HFFc6 (cell line): ENCODE measurements around the gene LTB4R. TPM values are rescaled to one million over a fixed set of nuclear protein-coding genes. Genes with fewer than 3 reads are reported as not detected.
A peak's percentile ranks its signal among the peaks of the same experiment; 100 is the strongest.

Experiments
- DNase-seq: peaks from one replicate; pipeline ENCODE4 v3.0.0-alpha.2; 2018
- H3K27ac Mint-ChIP-seq: 2 replicates; pipeline ENCODE4 v1.8.0; 2020; ENCODE audit warnings: mild to moderate bottlenecking, mixed read lengths
- H3K27me3 Mint-ChIP-seq: 2 replicates; pipeline ENCODE4 v1.8.0; 2021; ENCODE audit warnings: mild to moderate bottlenecking, moderate library complexity, mixed read lengths; ENCODE audit not compliant: insufficient read depth
- H3K36me3 Mint-ChIP-seq: 2 replicates; pipeline ENCODE4 v1.8.0; 2021; ENCODE audit warnings: low read depth, mixed read lengths
- H3K4me1 Mint-ChIP-seq: 2 replicates; pipeline ENCODE4 v1.8.0; 2020; ENCODE audit warnings: low read depth, mixed read lengths
- H3K4me3 Mint-ChIP-seq: 2 replicates; pipeline ENCODE4 v1.8.0; 2020; ENCODE audit warnings: mild to moderate bottlenecking, moderate library complexity, mixed read lengths
- H3K9me3 Mint-ChIP-seq: 2 replicates; pipeline ENCODE4 v1.8.0; 2020; ENCODE audit warnings: mild to moderate bottlenecking, mixed read lengths
- CTCF ChIP-seq: fragments of 200-600 bp; sonication (generic); IDR thresholded peaks from 2 replicates; pipeline ENCODE4 v1.5.0; 2021; ENCODE audit warnings: antibody characterized with exemption, mild to moderate bottlenecking
- total RNA-seq, 6 experiments: library from RNA; stranded (reverse); fragmentation: NEBNext Ultra II Directional; extraction: Animal tissue kit (Norgen Biotek cat#: 25700); gene quantifications; 2 replicates in 1 of 6; 3 replicates in 5 of 6; pipeline ENCODE4 v1.2.3, GENCODE V29; 2021

The LTB4R gene
- total RNA-seq, 6 experiments from 2014 or later = 1.5 to 2.9 (median 1.9) TPM

- no peaks in the 10 kb centered on the region for H3K9me3 Mint-ChIP-seq
- peaks cover 4% of the 10 kb centered on the region for H3K27me3 Mint-ChIP-seq
Observed at GRCh38 chr14:24356208-24356607, 44.9 kb downstream of the LTB4R start.

DNA sequence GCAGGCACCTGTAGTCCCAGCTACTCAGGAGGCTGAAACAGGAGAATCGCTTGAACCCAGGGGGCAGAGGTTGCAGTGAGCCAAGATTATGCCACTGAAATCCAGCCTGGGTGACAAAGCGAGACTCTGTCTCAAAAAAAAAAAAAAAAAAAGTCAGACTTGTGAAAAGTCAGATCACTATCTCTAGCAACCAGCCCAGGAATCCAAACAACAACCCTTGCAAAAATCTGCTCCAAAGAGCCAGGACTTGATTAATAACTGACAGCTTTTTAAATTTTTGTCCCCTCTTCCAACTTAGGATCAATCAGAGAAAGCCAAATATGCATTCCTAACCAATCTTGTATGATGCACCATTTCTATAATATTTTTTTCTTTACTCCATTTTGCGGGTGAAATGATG is 49.0 kb downstream of the LTB4R start:
- Mint-ChIP-seq H3K4me1 (peaks cover 37% of the 10 kb centered on the region), H3K4me3 (no peak overlapping the region), H3K36me3 (no peaks in the 10 kb centered on the region), H3K9me3 (no peaks in the 10 kb centered on the region), H3K27ac (no peak overlapping the region), H3K27me3 (0 out of 2 replicates have a peak, but pooled peaks cover 2% of the 10 kb centered on the region)
- no peak for DNase-seq
- no peak for TF ChIP-seq CTCF

More at GRCh38 chr14:24356208-24356607, 44.9 kb downstream of the LTB4R start:
- peaks cover 41% of the 10 kb centered on the region for H3K4me1 Mint-ChIP-seq
- DNase-seq = no peak
- TF ChIP-seq CTCF = no peak
- no peak overlapping the region for H3K27ac Mint-ChIP-seq
- H3K4me3 Mint-ChIP-seq = no peak overlapping the region
- no peaks in the 10 kb centered on the region for H3K36me3 Mint-ChIP-seq

DNA sequence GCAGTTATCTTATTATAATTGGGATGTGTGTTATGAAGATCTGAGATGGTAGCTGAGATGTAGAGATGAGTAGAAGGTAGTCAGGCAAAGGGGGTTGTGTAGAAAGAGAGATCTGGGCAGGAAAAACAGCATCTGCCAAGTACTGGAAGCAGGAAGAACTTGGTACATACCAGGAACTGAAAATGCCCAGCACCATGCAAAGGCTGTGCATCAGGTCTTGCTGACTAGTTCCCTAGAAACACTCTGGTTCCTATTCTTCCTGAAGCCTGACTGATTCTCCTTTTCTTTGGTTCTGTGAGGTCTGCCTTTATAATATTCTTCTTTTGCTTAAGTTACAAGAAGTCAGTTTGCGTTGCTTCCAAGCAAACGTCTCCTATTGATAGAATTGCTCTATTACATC is 50.0 kb downstream of the LTB4R start:
- H3K36me3 Mint-ChIP-seq = no peaks in the 10 kb centered on the region
- 0 out of 2 replicates have a peak, but pooled peaks cover 2% of the 10 kb centered on the region for H3K27me3 Mint-ChIP-seq
- DNase-seq = no peak
- H3K27ac Mint-ChIP-seq = peak overlapping the region; percentile 92
- H3K4me3 Mint-ChIP-seq = no peak overlapping the region
- H3K4me1 Mint-ChIP-seq = peaks cover 47% of the 10 kb centered on the region
- TF ChIP-seq CTCF = no peak
- H3K9me3 Mint-ChIP-seq = no peaks in the 10 kb centered on the region

GRCh38 chr14:24362241-24362960 is 51.1 kb downstream of the LTB4R start:
- H3K4me3 Mint-ChIP-seq = peak overlapping the region; percentile 35
- H3K27me3 Mint-ChIP-seq = 0 out of 2 replicates have a peak, but pooled peaks cover 2% of the 10 kb centered on the region
- H3K4me1 Mint-ChIP-seq = peaks cover 54% of the 10 kb centered on the region
- DNase-seq = peak; percentile 78
- no peaks in the 10 kb centered on the region for H3K9me3 Mint-ChIP-seq
- H3K27ac Mint-ChIP-seq = peak overlapping the region; percentile 92
- H3K36me3 Mint-ChIP-seq = no peaks in the 10 kb centered on the region
- TF ChIP-seq CTCF = no peak

DNA sequence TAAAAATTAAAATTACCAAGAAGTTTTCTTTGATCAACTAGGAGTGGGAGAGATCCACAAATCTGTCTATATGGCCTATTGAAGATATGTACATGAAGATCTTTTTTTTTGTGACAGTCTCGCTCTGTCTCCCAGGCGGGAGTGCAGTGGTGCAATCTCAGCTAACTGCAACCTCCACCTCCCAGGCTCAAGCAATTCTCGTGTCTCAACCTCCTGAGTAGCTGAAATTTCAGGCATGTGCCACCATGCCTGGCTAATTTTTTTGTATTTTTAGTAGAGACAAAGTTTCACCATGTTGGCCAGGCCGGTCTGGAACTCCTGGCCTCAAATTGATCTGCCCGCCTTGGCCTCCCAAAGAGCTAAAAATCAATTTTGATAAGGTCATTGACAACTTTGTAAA is 52.1 kb downstream of the LTB4R start:
- H3K27ac Mint-ChIP-seq = no peak overlapping the region
- peaks cover 60% of the 10 kb centered on the region for H3K4me1 Mint-ChIP-seq
- H3K9me3 Mint-ChIP-seq = no peaks in the 10 kb centered on the region
- H3K27me3 Mint-ChIP-seq = peaks cover 4% of the 10 kb centered on the region; the same call in 1 of the 2 replicates
- TF ChIP-seq CTCF = no peak
- DNase-seq = no peak
- no peaks in the 10 kb centered on the region for H3K36me3 Mint-ChIP-seq
- H3K4me3 Mint-ChIP-seq = no peak overlapping the region
